ENCODE results near the gene WTIP. TPM values are rescaled to one million over a fixed set of nuclear protein-coding genes. Genes with fewer than 3 reads are reported as not detected.
"Not testable (repeated sequence)": the region's sequence is repeated elsewhere in the genome, so short reads cannot be mapped to it uniquely, and the experiment has no call there.

WTIP gene
- total RNA-seq, 2 experiments from 2014 or later, result 0.50 to 0.70 TPM

GRCh38 chr19:34501339-34502320, 20.1 kb downstream of the WTIP start:
- ChIA-PET CTCF (interaction anchor here (0.7 to 2.5 kb wide), 5 partner anchors 17 to 211 kb away, joined by 3 to 10 read pairs (median 3); no protein-coding TSS in a partner anchor), POLR2A (no interaction called here)

DNA sequence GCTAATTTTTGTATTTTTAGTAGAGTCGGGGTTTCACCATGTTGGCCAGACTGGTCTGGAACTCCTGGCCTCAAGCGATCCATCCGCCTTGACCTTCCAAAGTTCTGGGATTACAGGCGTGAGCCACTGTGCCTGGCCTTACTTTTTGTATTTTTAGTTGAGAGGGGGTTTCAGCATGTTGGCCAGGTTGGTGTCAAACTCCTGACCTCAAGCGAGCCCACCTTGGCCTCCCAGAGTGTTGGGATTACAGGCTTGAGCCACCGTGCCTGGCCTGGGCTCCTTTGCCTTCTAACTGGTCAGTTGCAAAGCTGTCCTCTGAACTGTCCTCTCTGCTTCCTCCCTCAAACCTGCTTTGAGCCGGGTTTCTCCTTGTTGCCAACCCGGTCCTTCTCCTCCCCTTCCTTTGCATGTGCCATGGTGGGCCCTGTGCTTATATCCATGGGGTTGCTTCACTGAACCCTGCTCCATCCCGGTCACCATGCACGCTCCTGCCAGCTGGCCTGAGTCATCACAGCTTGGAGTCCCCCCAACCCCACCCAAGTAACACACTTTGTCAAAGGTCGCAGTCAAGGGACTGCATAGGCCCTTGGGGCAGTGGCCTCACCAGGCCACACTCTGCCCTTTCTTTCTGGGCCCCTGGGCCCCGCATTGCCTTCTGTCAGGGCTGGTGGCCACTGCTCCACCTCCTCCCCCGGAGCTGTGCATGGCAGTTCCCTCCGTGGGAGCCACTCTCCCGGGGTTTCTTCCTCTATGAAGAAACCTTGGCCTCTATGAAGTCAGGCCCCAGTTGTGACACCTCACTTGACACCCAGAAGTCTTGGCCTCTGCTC, 21.2 kb downstream of the WTIP start:
- CTCF ChIA-PET, result interaction anchor here (0.7 to 1.6 kb wide), 3 partner anchors 18 to 36 kb away, joined by 3 to 6 read pairs (median 3); no protein-coding TSS in a partner anchor
- POLR2A ChIA-PET, result interaction anchor here (0.6 kb wide), 1 partner anchor 175 kb away, joined by 9 read pairs; no protein-coding TSS in a partner anchor

GRCh38 chr19:34503531-34504272, 22.1 kb downstream of the WTIP start:
- ChIA-PET CTCF (no interaction called here), POLR2A (no interaction called here)

GRCh38 chr19:34504273-34504808, 22.8 kb downstream of the WTIP start:
- ChIA-PET CTCF (no interaction called here), POLR2A (no interaction called here)

GRCh38 chr19:34504809-34505291, 23.3 kb downstream of the WTIP start:
- ChIA-PET CTCF (no interaction called here), POLR2A (no interaction called here)

GRCh38 chr19:34505321-34506025, 23.9 kb downstream of the WTIP start:
- ChIA-PET CTCF (no interaction called here), POLR2A (no interaction called here)

- ChIA-PET POLR2A (no interaction called here), CTCF (no interaction called here)
Measured at GRCh38 chr19:34506026-34506370, 24.4 kb downstream of the WTIP start.

GRCh38 chr19:34507414-34508067, 26.0 kb downstream of the WTIP start:
- ChIA-PET POLR2A (no interaction called here), CTCF (interaction anchor here (0.7 kb wide), 1 partner anchor 170 kb away, joined by 3 read pairs; the partner anchor contains the start of gene ZNF302)

GRCh38 chr19:34508540-34508939, 27.0 kb downstream of the WTIP start:
- ChIA-PET POLR2A (no interaction called here), CTCF (interaction anchor here (0.7 kb wide), 1 partner anchor 169 kb away, joined by 3 read pairs; the partner anchor contains the start of gene ZNF302)

- CTCF ChIA-PET, POLR2A ChIA-PET: not testable (repeated sequence)
Measured at GRCh38 chr19:34510904-34511303, 29.3 kb downstream of the WTIP start.

DNA sequence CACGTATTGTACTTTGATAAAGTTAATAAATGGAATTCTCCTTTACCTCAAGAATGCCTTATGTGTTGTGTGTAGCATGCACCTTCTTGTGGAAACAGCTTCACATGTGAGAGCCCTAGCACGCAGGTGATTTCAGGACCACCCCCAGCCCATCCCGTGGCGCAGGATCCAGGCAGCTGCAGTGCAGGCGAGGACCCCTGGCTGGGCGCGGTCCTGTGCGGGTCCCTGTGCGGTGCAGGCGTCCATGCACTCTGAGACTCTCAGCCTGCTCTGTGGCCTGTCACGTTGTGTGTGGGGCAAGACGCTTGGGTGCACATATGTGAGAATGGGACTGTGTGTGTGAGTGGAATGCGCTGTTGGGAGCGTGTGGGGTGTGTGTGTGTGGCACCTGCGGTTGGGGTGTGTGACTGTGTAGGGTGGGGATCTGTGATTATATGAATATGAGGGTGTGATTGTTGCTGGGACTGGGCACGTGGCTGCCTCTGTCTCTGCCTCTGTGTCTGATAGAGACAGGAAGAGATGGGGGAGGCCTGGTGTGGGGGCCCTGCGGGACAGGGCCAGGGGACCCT, 30.8 kb downstream of the WTIP start:
- ChIA-PET CTCF (no interaction called here), POLR2A (no interaction called here)

- ChIA-PET POLR2A (no interaction called here), CTCF (no interaction called here)
Measured at GRCh38 chr19:34513767-34514166, 32.2 kb downstream of the WTIP start.

DNA sequence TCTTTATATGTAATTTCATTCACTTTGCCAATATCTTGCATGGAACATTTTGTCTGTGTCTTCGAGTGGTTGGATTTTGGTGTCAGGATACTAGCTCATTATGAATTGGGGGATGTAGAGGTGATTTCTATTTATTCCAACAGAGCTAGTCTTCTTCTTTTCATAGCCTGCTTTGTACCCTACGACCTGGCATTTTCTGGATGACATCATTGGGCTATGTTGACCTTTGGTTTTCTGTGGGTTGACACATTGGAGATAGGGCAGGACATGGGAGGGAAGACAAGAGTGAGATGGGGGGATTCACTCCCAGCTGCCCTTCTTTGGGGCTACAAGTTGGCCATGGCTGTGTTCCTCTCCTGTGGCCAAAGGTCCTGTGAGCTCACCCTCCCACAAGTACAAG, 38.0 kb downstream of the WTIP start:
- POLR2A ChIA-PET, result no interaction called here
- CTCF ChIA-PET, result no interaction called here

DNA sequence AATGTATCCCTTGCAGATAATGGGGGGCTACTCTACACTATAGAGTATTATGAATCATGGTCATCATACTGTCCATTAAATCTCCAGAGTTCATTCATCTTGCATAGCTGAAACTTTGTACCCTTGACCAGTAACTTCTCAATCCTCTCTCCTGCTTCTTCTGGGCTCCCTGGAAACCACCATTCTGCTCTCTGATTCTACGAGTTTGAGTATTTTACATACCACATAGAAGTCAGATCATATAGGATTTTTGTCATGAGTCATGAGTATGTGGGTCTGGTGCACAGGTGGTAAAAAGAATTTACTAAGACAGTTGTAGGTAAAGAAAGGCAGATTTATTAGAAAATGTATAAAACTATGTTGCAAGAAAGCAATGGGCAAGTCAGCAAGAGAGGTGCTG, 41.9 kb downstream of the WTIP start:
- ChIA-PET POLR2A (no interaction called here), CTCF (no interaction called here)

DNA sequence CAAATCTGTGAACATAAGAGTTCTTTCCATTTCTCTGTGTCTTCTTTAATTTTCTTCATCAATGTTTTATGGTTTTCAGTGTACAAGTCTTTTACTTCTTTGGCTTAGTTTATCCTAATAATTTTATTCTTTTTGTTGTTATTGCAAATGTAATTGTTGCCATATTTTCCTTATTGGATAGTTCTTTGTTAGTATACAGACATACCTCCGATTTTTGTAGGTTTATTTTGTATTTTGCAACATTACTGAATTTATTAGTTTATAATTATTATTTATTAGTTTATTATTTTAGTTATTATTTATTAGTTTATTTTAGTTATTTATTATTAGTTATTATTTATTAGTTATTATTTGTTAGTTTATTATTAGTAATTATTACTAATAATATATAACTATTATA, 43.4 kb downstream of the WTIP start:
- ChIA-PET POLR2A (no interaction called here), CTCF (no interaction called here)

DNA sequence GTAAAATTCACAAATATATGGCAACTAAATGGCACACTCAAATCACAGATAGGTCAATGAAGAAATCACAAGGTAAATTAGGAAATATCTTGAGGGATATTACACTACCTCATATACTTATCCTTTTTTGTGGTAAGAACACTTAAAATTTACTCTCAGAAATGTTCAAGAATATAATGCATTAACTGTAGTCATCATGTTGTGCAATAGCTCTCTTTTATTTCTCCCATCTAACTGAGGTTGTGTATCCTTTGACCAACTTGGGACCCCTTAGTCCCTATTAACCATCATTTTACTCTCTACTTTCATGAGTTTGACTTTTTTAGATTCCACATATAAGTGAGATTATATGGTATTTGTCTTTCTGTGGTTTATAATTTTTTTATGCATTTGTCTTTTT, 52.6 kb downstream of the WTIP start:
- ChIA-PET POLR2A (no interaction called here), CTCF (no interaction called here)

DNA sequence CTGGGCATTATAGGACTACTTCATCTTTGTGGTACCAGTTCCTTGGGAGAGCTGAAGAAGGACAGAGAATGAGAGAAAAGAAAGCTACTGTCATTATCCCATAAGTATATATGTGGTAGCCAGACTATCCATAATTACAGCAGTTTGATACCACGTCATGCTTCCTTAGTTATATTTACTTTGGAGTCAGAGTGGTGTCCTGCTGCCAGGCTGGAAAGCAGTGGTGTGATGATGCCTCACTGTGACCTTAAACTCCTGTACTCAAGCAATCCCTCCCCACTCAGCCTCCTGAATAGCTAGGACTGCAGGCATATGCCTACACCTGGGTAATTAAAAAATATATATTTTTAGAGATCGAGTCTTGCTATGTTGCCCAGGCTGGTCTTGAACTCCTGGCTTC, 57.8 kb downstream of the WTIP start:
- ChIA-PET POLR2A (no interaction called here), CTCF (interaction anchor here (1.7 kb wide), 1 partner anchor 101 kb away, joined by 3 read pairs; no protein-coding TSS in a partner anchor)

Measured in activated CD8-positive, alpha-beta memory T cell treated with anti-CD3 and anti-CD28 coated beads for 36 hours (primary cell).